HG03460 (cell line): Measurements from ENCODE around the gene TUBG1.
A peak's percentile ranks its signal among the peaks of the same experiment; 100 is the strongest.
"Not testable (repeated sequence)": the region's sequence is repeated elsewhere in the genome, so short reads cannot be mapped to it uniquely, and the experiment has no call there.

Experiments
- ATAC-seq: cut with Tn5 transposase; IDR thresholded peaks from one replicate; pipeline ENCODE4 v1.9.1; 2021; ENCODE audit not compliant: unreplicated experiment

TUBG1 gene

DNA sequence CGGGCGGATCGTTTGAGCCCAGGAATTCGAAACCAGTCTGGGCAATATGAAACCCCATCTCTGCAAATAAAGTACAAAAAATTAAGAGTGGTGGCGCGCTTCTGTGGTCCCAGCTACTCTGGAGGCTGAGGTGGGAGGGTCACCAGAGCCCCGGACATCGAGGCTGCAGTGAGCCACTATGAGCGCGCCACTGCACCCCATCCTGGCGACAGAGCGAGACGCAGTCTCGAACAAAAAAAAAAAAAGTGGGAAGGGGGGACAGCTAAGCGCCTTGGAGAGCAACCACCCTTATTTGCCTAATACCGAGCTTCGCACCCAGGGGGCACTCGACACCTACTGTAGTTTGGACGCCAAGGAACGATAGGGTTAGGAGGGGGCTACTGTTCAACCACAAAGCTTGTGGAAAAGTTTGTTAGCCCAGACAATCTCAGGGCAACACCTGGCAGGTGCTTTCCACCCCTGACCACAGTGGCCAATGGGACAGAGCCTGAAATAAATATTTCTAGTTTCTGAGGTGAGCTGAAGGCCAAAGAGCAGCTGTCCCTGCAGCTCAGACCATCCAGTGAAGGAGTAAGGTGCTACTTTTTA is 31.1 kb upstream of the TUBG1 start:
- ATAC-seq = peak; percentile 40

DNA sequence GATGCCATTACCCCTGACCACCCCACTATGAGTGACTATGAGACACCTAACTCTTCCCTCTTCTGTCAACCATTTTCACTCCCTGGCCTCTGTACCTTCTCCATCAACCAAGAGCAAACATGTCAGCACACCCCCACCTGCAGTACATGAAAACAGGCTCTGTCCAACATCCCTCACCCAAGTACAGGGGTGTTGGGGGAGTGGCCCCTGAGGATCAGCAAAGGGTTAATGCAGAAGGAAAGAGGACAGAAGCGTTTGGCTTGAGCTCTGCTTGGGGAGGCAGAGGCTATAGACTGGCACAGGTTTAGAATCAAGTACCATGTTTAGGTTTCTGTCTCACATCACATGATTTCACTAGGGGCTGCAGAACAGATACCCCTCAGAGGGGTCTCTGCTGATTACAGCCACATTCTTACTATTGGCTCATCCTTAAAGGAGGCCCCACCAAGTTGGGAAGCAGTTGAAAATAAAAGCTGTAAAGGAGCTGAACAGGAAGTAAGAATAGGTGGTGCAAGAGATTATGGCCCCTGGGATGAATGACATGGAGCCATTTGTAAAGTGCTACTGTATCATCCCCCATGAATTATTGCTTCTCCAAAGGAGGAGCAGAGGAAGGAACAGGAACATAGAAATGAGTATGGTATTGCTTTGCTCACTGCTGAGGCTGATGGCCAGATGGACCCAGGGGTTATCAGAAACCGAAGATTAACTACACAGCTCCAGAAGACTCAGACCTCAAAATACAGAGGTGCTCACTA is 29.5 kb upstream of the TUBG1 start:
- no peak for ATAC-seq

DNA sequence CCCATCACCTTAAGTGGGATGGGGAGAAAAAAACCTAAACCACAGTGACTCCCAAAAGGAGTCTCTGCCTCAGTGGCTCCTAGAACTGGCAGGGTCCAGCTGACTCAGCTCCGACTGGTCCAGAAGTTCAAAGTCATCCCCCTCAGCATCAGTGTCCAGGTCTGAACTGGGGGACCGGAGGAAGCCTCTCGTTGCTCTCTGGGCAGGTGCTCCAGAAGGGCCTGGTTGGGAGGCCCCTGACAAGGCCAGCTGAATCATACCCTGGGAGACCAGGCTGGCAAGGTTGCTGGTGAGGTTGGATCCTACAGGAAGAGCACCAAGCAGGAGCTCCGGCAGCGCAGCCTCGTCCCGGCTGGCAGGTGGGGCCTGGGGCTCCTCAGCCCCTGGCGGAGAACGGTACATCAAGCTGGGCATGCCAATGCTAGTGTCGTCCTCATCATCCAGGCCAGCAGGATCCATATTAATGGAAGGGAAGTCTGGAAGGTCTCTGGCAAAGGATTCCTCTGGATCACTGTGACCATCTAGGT is 27.7 kb upstream of the TUBG1 start:
- ATAC-seq = no peak

- no peak for ATAC-seq
These were observed 24.6 kb upstream of the TUBG1 start for GRCh38 chr17:42584880-42585279.

DNA sequence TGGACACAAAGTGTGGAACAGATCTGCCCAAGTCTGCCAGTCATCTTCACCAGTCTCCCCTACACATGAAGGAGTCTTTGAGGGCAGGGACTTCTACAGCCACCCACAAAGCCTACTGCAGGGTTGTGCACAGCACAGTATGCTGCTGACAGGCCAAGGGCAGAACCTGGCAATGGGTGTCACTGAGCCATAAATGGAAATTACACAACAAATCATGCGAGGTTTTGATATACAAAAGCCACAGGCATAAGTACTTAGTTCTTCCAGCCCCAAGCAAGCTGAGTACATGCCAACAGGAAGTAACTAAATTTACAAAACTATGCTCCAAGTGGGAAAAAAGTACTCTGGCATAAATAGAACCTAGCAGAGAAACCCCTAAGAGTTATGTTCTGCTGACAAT is 24.1 kb upstream of the TUBG1 start:
- no peak for ATAC-seq

GRCh38 chr17:42586514-42587230 is 22.8 kb upstream of the TUBG1 start:
- ATAC-seq = no peak

GRCh38 chr17:42590886-42591285 is 18.6 kb upstream of the TUBG1 start:
- no peak for ATAC-seq

- ATAC-seq = no peak
These were observed 18.1 kb upstream of the TUBG1 start for GRCh38 chr17:42591411-42591810.

DNA sequence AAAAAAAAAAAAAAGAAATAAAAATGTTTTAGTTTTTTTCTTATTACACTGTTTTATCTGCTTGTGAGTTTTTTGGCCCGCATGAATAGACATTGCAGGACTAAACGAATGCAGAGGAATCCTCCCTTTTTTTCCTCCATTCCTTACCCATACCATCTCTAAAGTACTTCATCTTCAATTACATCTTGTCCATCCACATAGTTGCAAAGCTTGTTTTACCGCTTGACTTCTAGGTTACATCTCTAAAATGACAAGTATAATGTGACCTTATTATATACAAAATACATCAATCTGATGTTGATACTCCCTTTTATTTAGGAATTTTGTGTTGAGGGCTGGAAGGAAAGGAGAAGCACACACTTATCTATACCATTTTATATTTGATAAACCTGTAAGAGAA is 13.1 kb upstream of the TUBG1 start:
- ATAC-seq = no peak

DNA sequence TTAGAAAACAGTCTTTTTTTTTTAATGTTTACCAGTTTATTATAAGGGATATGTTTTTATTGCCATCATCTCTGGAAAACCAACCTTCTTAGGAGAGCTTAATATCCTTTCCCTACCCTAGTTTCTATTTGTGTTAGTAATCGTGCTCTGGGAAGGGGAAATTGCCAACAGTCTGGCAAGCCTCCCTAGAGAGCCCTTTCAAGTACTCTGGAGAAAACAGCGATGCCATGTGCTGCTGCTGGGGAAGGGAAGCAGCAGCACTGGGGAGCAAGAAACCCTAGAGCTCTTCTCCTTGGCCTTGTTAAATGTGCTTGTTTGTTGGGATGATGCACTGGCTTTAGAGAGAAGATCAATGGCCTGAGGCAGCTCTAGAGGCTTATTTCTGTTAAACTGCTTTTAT is 10.6 kb upstream of the TUBG1 start:
- no peak for ATAC-seq

GRCh38 chr17:42603318-42603717 is 6.2 kb upstream of the TUBG1 start:
- ATAC-seq = no peak

DNA sequence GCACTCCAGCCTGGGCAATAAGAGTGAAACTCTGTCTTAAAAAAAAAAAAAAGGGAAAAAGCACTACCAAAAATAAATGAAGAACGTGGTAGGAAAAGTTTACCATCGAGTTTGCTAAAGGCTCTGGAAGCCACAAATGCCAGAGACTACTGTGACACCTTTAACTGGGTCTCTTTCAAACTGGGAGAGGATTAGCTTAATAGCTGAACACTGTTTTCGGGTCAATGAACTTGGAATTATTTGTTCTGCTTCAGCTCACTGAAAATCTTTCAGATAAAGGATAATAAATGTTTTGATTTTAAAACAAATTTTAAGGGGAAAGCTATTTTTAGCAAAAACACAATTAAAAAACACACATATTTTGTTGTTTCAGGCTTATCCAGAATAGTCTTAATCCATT is 1.7 kb upstream of the TUBG1 start:
- no peak for ATAC-seq

DNA sequence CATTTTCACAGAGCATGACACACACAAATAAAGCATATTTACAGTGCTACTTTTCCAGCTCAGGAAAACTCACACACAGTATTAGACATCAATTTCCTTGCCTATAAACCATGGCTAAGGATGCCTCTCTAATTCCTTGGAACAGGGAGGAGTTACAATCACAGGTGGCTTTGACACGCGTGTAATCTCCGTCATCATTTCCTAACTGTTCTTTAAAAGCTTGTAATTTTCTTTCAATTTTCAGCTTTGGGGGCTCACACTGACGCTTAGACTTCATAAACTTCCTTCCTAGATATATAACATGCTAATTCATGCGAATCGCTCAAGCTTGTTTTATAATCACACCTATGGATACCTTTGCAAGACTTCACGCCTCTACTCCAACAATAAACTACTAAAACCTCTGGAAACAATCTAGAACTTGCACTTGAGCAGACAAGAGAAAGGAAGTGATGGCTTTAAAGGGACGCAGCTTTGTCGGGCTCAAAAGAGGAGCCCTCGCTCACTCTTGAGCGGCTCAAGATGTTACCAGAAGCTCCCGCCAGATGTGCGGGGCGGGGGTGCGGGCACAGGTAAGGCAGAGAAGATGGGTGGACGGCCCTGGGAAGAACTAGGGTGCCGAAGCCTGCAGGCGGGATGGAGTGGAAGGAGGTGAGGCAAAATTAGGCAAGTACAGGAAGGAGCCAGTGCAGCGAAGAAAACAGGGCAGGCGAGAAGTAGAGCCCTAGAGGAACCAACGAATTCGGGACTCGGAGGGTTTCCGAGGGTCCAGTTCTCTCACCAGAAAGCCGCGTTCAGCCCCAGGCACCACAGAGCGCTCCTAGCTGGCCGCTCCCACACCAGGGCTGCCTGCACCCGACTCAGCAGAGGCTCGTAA is 940 bp upstream of the TUBG1 start:
- peak; percentile 39 for ATAC-seq

GRCh38 chr17:42609814-42610801 is 625 bp downstream of the TUBG1 start:
- ATAC-seq = not testable (repeated sequence)

DNA sequence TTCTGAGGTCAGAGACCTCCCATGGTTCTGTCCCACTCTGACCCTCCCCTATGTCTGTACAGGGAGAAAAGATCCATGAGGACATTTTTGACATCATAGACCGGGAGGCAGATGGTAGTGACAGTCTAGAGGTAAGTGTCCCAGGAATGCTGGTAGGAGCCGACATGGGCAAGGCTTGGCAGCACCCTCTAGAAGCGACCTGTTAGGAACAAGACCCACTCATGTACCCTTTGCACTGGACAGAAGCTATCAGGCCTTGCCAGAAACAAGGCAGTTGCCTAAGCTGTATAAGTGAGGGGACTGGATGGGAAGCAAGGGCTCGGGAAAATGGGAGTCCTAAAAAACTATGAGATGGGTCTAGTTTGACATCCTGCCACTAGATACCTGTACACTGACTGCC is 2.5 kb downstream of the TUBG1 start:
- ATAC-seq = no peak

DNA sequence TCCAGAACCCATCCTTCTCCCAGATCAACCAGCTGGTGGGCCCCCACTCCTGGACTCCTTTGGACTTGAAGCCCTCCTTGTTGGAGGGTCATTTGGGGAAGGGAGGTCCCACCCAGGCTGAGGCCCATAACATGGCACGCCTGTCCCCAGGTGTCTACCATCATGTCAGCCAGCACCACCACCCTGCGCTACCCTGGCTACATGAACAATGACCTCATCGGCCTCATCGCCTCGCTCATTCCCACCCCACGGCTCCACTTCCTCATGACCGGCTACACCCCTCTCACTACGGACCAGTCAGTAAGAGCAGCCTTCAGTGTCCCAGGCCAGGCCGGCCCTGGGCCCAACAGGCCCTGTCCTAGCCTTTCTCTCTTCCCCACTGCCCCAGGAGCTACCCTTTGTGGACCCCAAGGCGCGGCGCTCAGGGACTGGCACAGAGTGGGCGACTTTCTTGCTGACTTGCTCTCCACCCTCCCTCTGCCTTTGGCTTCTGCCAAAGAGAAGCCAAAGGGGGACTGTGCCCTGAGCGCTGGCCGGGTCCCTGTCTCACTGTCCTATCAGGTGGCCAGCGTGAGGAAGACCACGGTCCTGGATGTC is 4.3 kb downstream of the TUBG1 start:
- no peak for ATAC-seq

- no peak for ATAC-seq
These were observed 8.5 kb downstream of the TUBG1 start for GRCh38 chr17:42617956-42618431.

DNA sequence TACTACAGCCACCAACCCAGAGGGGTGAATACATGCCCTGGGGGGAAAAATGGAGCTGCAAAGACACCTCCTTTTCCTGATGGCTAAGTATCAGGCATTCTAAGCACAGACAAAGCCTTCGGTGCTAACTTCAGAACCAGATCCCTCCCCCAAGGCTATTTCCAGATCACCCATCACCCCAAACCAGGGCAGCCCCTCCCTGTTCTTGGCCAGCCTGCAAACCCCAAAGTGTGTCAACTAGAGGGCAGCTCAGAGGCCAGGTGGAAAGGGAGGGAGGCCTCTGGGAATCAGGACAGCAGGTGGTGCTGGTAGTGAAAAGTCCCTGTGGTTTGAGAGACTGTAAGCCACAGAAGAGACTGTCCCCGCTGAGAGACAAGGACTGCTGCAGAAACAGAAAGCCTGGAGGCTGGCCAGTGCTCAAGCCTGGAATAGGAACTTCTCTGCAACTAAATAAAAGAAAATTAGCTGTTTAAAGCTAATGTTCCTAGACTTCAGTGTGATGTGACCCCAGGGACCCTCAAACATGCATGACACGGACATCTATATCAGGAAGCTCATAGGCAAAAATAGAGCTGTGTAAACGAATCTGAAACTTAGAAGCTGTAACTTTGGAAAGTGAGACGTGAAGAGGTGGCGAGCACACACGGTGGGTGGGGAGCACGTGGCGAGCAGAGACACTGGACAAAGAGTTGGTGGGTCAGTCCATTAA is 9.1 kb downstream of the TUBG1 start:
- peak; percentile 73 for ATAC-seq

GRCh38 chr17:42621987-42622386 is 12.5 kb downstream of the TUBG1 start:
- not testable (repeated sequence) for ATAC-seq
